HG02852 (cell line): ENCODE results near the gene AGT.
"Not testable (repeated sequence)": the region's sequence is repeated elsewhere in the genome, so short reads cannot be mapped to it uniquely, and the experiment has no call there.

Experiments
- ATAC-seq: cut with Tn5 transposase; IDR thresholded peaks from one replicate; pipeline ENCODE4 v1.9.1; 2021; ENCODE audit warnings: mild to moderate bottlenecking, moderate library complexity; ENCODE audit not compliant: unreplicated experiment

The AGT gene

DNA sequence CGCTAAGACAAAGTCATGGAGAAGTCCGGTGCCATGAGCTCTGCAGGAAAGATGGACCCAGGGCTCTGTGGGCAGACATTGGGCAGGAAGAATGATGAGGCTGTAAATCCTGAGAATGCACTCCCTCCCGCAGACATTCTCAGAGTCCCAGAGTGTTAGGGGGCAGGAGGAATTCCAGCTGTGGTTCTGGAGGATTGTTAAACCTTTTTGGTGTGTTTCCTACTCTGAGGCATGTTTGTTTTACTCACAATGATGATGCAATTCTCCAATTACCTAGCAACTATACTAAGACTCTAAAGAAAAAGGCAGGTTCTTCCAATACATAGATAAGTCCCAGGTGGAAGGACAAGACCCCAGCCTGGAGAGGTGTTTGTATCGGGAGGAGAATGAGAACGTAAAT, 30.5 kb upstream of the AGT start:
- no peak for ATAC-seq

DNA sequence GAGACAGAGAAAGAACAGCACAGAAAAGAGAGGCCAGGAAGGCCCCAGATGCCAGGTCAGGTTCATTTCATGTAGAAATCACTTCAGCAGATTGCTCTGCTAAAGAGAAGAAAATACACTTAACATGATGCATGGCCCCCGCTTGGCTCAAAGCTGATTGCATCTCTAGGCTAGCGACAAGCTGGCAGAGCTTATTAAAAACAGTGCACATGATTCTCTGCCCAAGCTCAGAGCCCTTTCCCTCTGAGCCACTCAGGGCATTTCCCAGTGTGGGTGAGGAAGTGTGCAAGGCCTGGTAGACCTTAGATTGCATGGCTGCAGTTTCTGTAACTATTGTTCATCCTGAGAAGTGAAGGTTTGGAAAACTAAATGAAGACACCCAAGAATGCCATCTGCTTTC, 30.0 kb upstream of the AGT start:
- ATAC-seq = no peak

DNA sequence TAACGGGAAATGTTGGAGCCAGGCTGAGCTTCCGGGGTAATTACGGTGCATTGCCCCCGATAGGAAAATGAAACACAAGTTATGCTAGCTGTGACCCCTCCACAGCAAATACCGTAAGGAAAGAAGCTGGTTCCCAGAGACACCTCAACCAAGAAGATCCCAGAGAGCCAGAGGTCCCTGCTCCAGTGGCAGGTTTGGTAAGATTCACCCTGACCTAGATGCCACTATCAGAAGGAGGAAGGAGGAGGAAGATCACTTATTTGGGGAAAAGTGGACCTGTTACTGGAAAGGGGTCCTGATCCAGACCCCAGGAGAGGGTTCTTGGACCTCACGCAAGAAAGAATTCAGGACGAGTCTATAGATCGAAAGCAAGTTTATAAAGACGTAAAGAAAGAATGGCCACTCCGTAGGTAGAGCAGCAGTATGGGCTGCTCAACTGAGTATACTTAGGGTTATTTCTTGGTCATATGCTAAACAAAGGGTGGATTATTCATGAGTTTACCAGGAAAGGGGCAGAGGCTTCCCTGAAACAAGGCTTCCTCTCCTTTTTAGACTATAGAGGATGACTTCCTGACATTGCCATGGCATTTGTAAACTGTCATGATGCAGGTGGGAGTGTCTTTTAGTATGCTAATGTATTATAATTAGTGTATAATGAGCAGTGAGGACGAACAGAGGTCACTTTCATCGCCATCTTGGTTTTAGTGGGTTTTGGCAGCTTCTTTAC, 25.8 kb upstream of the AGT start:
- ATAC-seq = no peak

DNA sequence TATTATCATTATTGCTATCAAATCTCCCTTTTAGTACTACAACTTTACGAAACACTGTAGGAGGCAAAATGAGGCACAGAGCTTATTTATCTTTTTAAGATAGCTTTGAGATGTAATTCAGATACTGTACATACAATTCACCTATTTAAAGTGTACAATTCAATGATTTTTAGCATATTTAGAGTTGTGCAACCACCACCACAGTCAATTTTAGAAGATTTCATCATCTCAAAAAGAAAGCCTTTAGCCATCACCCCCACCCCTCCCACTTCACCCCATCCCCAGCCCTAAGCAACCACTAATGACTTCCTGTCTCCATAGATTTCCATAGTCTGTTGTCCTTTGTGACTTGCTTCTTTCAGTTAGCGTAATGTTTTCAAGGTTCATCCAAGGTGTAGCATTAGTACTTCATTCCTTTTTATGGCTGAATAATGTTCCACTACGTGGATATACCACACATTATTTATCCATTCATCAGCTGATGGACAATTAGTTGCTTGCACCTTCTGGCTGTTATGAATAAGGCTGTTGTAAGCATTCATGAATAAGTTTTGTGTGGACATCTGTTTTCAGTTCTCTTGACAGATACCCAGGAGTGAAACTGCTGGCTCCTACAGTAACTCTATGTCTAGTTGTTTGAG, 23.8 kb upstream of the AGT start:
- ATAC-seq = no peak

DNA sequence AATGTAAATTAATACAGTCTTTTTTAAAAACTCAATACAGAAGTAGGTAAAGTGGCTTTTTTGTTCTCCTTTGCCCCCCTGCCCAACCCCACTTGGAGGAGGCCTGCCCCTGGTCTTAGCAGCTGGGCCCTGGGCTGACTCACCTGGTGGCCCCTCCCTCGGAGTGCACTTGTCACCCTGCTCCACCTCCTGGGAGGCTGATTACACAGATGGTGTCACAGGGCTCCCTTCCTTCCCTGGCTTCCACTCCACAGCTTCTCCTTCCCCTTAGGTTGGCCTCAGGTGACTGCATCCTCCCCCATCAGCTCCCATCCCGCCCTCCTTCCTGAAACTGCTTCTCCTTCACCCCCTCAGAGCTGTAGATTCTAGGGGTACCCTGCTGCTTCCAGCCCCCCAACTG, 21.5 kb upstream of the AGT start:
- no peak for ATAC-seq

DNA sequence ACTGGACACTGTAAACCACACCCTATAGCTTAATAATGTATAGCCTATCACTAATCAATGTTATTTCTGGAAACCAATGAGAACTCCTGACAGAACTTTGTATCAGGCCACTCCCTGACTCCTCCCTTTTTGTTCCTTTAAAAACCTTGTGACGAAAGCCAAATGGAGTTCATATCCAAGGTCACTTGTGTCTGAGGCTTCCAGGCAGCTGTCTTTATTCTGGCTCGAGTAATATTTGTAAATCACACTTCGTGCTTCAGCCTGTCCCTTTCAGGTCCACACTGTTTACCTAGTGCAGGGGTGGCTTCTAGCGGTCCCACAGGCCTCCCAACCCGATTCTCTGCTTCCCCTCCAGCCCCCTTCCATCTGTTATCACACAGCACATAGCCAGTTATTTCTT, 17.1 kb upstream of the AGT start:
- ATAC-seq = no peak

DNA sequence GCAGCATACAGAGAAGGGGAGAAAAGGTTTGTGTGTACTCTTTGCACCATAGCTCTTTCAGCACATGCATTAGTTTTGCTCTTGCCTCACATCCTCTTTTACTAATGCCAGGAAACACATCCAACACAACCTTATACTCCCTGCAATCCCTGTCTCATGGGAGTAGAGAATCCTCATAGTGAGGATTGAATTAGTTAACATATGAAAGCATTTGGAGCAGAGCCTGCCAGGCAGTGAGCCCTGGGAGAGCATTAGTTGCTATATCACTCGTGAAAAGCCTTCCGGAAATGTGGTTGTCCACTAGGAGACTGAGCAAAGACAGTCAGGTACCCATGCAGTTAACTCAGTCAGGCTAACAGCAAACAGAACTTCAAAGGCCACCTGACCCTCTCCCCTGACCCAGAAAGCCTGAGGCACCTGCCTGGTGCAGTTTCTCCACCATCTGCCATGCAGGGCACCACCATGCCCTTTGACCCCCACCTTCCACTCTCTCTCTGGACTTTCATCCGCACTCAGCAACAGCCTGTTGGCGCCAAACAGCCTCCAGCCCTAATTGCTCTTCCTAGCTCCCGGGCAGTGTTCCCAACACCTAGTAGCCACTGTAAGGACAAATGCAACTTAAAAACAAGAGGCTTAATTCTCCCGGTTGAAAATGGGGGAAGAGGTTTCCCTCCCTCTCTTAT, 14.9 kb upstream of the AGT start:
- no peak for ATAC-seq

DNA sequence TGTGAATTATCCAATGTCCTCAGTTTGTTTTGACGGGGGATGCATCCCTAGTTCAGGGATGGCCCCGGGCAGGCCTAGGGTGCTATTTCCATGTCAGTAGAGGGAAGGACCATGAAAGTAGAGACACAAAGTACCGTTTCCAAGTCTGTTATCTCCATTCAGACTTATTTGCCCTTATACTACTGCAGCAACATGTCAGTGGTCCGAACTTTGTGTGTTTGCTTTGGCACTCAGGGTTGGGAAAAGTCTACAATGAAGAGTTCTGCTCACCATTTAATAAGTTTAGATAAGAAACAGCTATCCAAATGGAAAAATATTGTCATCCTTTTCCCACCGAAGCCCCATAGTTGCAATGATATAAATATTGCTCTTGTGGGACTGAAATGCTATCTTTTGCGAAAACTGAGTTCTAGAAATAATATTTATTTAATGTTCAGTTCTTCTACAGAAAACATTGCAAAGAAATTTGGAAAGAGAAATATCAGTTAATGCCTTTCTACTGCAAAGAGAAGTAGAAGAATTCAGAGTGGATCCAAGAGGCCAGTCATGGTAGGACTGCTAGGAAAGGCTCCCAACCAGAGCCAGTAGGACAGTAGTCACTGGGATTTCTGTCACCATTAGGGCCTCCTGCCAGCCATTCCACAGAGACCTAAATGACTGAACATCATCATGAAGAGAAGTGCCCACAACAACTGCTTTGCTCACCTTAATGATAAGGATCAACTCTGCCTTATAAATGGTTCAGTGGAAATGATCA, 11.5 kb upstream of the AGT start:
- no peak for ATAC-seq

DNA sequence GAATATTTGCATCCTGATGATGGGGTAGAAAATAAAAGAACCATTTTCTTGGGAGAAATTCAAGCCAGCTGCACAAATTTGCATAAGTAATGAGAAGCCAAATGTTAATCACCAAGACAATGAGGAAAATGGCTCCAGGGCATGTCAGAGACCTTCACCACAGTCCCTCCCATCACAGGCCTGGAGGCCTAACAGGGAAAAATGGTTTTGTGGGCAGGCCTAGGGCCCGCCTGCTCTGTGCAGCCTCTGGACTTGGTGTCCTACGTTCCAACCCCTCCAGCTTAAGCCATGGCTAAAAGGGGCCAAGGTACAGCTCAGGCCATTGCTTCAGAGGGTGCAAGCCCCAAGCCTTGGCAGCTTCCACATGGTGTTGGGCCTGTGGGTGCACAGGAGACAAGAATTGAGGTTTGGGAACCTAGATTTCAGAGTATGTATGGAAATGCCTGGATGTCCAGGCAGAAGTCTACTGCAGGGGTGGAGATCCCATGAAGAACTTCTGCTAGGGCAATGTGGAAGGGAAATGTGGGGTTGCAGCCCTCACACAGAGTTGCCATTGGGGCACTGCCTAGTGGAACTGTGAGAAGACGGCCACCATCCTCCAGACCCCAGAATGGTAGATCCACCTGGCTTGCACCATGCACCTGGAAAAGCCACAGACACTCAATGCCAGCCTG, 8.1 kb upstream of the AGT start:
- ATAC-seq = not testable (repeated sequence)

DNA sequence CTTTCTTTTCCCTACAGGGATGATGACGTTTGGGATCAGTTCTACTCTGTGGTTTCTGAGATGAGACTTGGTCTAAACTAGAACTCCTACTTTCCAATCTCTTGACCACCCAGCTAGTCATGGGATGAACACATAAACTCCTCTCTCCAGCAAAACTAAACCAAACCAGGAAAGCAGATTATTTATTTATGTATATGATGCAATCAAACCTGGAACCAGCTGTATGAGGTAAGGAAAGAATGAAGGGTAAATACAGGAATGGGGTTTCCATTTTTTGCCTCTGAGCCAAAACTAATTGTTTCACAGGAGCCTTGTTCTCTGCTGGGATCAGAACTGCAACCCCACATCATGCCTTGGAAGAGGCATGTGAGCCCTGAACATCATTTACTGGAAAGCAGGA, 3.3 kb upstream of the AGT start:
- no peak for ATAC-seq

DNA sequence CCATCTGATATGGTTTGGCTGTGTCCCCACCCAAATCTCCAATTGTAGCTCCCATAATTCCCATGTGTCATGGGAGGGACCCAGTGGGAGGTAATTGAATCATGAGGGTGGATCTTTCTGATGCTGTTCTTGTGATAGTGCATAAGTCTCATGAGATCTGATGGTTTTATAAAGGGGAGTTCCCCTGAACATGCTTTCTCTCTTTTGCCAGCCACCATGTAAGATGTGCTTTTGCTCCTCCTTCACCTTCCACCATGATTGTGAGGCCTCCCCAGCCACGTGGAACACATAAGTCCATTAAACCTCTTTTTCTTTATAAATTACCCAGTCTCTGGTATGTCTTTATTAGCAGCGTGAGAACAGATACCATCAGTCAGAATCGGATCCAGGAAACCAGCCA, 2.5 kb upstream of the AGT start:
- ATAC-seq = not testable (repeated sequence)

DNA sequence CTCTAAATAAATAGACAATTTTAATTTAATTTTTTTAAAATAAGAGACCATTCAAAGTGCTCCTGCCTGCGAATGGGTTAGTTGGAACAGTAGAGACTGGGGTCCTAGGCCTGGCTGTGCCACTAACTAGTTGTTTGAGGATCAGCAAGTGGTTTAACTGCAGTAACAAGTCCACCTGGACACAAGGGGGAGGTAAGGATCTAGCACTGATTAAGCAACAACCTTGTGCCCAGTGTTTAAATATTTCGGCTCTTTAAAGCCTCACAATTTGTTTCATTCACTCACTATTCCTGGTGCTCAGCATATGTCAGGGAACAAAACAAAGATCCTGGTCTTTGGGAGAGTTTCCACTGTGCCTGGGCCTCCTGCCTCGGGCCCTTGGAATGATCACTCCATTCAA, 1.6 kb upstream of the AGT start:
- no peak for ATAC-seq

DNA sequence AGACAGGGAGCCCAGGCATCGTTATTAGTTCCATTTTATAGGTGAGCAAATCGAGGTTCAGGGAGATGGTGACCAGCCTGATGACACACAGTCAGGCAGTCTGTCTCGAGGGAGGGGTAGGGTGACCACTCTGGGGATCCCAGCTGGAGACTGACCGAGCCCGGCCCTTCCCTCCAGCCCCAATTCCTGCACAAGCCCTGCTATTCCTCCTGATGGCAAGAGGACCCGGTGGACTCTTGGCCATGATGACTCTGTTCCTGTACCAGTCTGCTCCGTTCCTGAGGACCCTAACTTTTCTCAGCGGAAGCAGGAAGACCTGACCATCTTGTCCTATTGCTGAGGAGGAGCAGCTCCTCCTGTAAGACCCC, 391 bp downstream of the AGT start:
- no peak for ATAC-seq

DNA sequence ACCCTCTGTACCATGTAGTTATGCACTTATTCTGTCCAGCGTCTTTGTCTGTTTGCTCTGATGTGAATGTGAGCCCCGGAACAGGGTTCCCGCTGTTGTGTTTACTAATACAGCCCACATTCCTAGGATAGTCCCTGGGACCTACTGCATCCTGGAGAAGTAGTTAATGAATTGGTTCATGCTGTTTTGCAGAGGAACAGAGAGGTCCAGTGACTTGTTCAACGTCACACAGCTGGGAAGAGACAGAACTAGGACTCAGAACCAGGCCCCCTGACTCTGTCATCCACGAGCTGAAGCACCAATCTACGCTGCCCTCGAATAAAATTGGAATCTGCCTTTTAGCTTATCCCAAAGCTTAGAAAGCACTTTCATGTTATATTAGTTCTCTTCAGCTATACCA, 784 bp downstream of the AGT start:
- ATAC-seq = no peak

DNA sequence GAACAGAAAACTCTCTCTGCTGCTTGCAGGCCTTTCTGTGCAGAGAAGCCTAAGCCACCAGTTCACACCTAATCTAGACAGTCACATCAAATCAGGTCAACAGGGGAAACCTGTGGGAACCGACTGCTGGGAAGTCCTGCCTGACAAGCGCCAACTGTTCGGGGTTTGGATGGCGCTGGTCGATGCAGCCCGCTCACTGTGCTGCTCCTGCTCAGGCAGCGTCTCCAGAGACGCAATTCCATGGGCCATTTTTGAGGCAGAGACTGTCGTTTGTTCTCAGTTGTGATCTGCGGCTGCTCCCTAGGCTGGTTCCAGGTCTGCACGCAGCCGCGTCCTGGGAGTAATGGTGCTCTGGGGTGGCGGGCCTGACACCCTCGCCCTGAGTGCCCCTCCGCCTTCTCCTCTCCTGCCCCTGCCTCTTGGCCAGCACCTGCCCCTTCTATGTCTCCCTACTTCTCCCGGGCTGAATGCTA, 1.4 kb downstream of the AGT start:
- ATAC-seq = no peak

DNA sequence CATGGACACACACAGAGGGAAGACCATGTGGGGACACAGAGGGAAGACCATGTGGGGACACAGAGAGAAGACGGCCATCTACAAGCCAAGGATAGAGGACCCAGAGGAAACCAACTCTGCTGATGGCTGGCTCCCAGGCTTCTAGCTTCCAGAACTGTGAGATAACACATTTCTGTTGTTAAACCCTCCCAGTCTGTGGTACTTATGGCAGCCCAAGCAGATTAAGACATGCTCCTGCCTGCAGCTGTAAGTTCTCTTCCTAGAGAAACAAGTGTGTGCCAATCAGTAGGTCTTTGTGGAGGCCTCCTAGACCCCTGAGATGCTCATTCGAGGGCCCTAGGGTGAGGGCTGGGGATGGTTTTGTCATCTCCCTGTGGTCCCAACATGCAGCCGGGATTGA, 2.7 kb downstream of the AGT start:
- ATAC-seq = no peak

DNA sequence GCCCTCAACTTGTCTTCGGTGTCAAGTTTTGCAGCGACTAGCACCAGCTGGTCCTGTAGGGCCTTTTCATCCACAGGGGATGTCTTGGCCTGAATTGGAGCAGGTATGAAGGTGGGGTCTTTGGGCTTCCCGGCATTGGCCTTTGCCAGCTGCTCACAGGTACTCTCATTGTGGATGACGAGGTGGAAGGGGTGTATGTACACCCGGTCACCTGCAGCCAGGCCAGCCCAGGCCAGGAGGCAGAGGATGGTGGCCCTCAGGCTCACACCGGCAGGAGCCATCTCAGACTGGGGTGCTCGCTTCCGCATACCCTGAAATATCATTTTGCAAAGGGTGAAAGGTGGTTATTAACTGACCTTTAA, 3.4 kb downstream of the AGT start:
- ATAC-seq = no peak

DNA sequence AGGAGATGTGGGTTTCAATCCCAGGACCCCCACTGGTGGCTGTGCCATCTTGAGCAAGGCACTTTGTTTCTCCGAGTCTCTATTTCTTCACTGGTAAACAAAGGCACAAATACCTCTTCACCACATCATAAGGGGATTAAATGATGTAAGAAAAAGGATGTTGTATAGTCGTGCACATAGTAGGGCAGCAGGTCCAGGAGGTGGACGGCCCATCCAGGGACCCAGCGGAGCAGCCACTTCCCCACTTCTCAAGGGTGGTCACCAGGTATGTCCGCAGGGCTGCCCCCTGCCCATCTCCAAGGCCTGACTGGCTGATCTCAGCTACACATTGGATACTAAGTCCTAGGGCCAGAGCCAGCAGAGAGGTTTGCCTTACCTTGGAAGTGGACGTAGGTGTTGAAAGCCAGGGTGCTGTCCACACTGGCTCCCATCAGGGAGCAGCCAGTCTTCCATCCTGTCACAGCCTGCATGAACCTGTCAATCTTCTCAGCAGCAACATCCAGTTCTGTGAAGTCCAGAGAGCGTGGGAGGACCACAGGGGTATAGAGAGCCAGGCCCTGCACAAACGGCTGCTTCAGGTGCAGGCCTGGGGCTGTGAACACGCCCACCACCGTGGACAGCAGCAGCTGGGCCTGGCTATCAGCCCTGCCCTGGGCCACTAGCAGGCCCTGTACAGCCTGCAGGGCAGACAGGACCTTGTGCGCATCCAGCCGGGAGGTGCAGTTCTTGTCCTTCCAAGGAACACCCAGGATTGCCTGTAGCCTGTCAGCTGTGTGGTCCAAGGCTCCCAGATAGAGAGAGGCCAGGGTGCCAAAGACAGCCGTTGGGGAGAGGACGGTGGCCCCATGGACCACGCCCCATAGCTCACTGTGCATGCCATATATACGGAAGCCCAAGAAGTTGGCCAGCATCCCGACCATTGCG, 4.0 kb downstream of the AGT start:
- no peak for ATAC-seq

DNA sequence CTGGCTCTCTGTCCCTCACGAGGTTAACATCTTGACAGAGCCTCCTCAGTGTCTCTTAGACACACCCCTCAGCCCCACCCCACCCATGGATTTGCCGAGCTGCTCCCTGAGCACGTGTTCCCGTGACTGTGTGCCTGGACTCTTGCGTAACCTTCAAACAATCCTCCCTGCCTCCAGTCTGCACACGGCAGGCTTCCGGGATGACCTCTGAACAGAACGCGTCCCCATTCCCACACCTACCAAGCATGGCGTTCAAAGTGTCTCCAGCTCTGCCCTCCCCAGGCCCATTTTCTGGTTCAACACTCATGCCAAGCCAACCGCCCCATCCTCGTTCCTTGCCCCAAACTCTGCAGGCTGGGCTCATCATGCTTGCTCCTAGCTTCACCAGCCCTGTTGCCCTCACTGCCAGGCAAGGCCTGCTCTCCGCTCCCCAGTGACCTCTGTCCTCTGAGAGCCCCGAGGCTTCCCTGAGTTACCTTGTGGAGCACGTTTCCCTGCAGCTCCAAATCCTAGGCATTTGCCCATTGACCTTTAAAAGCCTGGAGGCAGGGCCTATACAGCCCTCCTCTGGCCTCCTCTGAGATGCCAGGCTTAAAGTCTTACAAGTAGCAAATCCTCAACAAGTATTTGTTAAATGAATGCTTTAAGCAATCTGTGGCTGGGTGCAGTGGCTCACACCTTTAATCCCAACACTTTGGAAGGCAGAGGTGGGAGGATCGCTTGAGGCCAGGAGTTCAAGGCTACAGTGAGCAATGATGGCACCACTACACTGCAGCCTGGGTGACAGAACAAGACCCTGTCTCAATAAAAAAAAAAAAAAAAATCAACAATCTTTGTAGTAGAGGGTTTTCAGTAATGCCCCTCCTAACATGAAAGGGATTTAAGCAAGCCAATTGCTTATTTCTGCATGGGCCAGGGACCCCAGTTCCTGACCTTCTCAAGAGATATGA, 5.0 kb downstream of the AGT start:
- no peak for ATAC-seq
